ENCODE results near the gene GRB7.

- TF ChIP-seq CTCF (optimal IDR thresholded peaks at IDR 0.05 in 1 of 3, IDR thresholded peaks at IDR 0.05 in 1 of 3, conservative IDR thresholded peaks at IDR 0.05 in 1 of 3; ENCODE audit: extremely low read depth in 1 of 3, insufficient read depth in 2 of 3, low read length in 3 of 3), result no peak
- TF ChIP-seq EZH2 (IDR thresholded peaks at IDR 0.05; ENCODE audit: low read length), result no peak
Measured at GRCh38 chr17:39772987-39773934, 35.5 kb downstream of the GRB7 start.
